ENCODE measurements around the gene VAMP4. TPM values are rescaled to one million over a fixed set of nuclear protein-coding genes. Genes with fewer than 3 reads are reported as not detected.
A peak's percentile ranks its signal among the peaks of the same experiment; 100 is the strongest.

The VAMP4 gene
- total and polyA plus RNA-seq, 11 donors, result 3.8 to 11.3 (median 7.1) TPM

DNA sequence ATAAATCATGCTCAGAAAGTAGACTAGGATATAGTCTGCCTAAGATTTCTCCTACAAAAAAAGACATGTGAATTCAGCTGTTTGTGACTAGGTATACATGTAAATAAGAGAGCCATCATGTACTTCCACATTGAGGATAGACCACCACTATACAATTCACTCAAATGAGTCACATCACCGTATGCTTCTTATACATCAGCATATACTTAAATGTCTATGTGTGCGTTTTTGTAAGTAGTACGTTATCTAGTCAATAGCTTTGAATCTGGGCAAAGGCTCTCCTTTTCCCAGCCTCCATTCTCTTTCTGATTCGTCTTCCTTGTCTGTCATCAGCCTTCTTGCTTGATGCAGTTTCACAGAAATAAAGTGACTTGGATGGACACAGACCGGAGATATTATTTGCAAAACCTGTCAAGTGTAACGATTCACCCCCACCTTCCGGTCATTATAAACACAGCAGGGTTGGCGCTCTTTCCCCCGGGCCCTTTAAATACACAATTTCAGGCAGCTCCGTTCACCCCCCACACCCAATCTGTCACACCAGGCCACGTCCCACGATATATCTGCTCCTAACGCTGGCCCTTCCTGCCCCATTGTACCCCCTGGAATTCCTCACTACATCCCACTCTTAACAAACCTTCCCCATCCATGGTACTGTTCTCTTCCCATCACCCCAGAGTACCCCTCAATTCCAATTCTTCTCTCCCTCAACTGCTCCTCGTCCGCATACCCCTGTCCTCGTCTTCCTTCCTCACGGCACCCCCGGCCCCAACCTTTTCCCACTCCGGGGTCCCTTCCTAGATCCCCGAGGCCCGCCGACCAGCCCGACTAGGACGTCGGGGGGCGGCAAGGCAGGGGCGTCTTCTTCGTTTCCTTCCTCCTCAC lies 636 bp downstream of the VAMP4 start:
- intact Hi-C loops (cut with DNase I), result loop anchor here in 4 of 10 donors (1.0 to 5.0 kb wide), 3 partner anchors 41 to 96 kb away; partner anchors contain the start of gene METTL13 (in 2 of the 4)
- ATAC-seq (peak in 3 of 4 donors; percentile 48 to 60 (median 50)), DNase-seq (peak; percentile 34 to 59 (median 41))
- Histone ChIP-seq H3K4me3 (peak overlapping the region; percentile 68 to 96 (median 88)), H3K27me3 (no peaks in the 10 kb centered on the region), H3K27ac (peak overlapping the region; percentile 86 to 98 (median 95)), H3K4me1 (peaks cover 0 to 50% (median 23%) of the 10 kb centered on the region in 12 donors), H3K9me3 (no peaks in the 10 kb centered on the region), H3K36me3 (peaks cover 0 to 26% (median 19%) of the 10 kb centered on the region in 9 donors)
- 0 to 1% (median 1%) methylated on average over 28 of the region's 28 CpGs for WGBS, 4 donors
- TF ChIP-seq, protein P1, sequence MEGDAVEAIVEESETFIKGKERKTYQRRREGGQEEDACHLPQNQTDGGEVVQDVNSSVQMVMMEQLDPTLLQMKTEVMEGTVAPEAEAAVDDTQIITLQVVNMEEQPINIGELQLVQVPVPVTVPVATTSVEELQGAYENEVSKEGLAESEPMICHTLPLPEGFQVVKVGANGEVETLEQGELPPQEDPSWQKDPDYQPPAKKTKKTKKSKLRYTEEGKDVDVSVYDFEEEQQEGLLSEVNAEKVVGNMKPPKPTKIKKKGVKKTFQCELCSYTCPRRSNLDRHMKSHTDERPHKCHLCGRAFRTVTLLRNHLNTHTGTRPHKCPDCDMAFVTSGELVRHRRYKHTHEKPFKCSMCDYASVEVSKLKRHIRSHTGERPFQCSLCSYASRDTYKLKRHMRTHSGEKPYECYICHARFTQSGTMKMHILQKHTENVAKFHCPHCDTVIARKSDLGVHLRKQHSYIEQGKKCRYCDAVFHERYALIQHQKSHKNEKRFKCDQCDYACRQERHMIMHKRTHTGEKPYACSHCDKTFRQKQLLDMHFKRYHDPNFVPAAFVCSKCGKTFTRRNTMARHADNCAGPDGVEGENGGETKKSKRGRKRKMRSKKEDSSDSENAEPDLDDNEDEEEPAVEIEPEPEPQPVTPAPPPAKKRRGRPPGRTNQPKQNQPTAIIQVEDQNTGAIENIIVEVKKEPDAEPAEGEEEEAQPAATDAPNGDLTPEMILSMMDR (IDR thresholded peaks at IDR 0.05), result peak in 7 of 12 donors; percentile 10 to 29 (median 26)
- no peak for TF ChIP-seq POLR2A (IDR thresholded peaks at IDR 0.05)

DNA sequence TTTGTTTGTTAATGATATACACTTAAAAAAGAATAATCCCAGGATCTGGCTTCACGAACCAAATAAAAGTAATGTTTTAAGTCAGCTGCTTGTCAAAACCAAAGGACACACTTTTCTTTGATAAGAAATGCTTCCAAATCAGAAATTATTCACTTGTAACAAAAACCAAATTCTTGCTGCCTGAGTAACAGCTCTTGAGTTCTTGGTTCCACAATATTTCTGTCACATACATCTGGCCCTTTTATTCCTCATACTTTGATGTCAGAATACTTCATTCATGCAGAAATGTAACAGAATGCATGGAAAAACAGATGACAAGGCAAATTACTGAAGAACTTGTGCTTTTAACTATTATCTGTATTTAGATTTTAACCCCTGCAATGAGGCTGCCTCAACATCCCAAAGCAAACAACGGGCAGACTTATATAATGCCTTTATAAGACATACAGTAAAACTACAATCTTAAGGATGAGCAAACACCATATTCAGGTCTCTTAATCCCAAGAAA lies 1.5 kb downstream of the VAMP4 start:
- H3K9me3 ChIP-seq, result no peaks in the 10 kb centered on the region
- WGBS, 4 donors, result 74 to 83% (median 79%) methylated on average over 2 of the region's 2 CpGs
- peak overlapping the region in 8 of 12 donors; percentile 68 to 95 (median 90) for H3K4me3 ChIP-seq
- H3K27ac ChIP-seq, result peak overlapping the region in 1 of 12 donors; percentile 97
- H3K4me1 ChIP-seq, result peaks cover 0 to 50% (median 23%) of the 10 kb centered on the region in 12 donors
- H3K27me3 ChIP-seq, result no peaks in the 10 kb centered on the region
- intact Hi-C loops (cut with DNase I), result loop anchor here in 3 of 10 donors (5.0 kb wide), 2 partner anchors 42 to 93 kb away; partner anchors contain the start of gene METTL13 (in 2 of the 3)
- H3K36me3 ChIP-seq, result peaks cover 0 to 34% (median 27%) of the 10 kb centered on the region in 9 donors
- DNase-seq (no peak), ATAC-seq (no peak)
- TF ChIP-seq, protein P1 (IDR thresholded peaks at IDR 0.05), result no peak
- TF ChIP-seq POLR2A (IDR thresholded peaks at IDR 0.05), result no peak

DNA sequence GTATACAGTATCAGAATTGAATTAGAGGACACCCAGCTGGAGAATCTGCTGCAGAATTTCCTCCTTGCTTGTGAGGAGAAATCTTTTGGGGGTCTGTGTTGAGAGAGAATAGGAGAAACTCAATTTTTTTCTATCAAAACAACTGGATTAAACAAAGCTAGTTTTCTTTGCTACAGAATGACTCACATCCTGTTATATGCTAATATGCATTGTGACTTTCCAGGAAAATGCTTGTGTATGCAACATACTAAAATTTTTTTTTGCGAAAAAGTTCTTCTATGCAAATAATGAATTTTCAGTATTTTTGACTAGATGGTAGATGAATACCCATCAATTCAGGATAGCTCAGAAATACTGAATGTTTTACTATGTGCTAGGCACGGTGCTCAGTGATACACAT lies 2.2 kb downstream of the VAMP4 start:
- TF ChIP-seq, protein P1 (IDR thresholded peaks at IDR 0.05), result no peak
- no peak for TF ChIP-seq POLR2A (IDR thresholded peaks at IDR 0.05)
- Histone ChIP-seq H3K9me3 (no peaks in the 10 kb centered on the region), H3K4me1 (peaks cover 0 to 50% (median 23%) of the 10 kb centered on the region in 12 donors), H3K4me3 (peak overlapping the region in 1 of 12 donors; percentile 92), H3K36me3 (peaks cover 0 to 42% (median 32%) of the 10 kb centered on the region in 9 donors), H3K27me3 (no peaks in the 10 kb centered on the region), H3K27ac (peak overlapping the region in 1 of 12 donors; percentile 97)
- no peak for ATAC-seq
- no peak for DNase-seq
- intact Hi-C loops (cut with DNase I), result loop anchor here in 3 of 10 donors (5.0 kb wide), 2 partner anchors 43 to 92 kb away; partner anchors contain the start of gene METTL13 (in 2 of the 3)
- WGBS, 4 donors, result 71 to 75% (median 74%) methylated on average over 2 of the region's 2 CpGs

DNA sequence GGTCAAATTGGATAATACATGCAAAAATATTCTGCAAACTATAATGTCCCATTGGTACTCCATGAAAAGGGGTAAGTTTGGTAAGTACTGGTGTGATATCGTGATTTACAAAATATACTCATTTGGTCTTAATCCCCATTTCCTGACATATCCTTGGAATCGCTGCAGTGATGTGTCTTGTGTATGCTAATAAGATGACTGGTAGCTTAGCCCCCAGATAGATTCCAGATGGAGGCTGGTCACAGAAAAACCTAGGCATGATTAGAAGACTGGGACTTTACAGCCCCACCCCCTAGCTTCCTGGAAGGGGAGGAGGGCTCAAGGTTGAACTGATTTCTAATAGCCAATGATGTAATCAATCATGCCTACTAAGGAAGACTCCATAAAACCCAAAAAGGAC lies 3.0 kb downstream of the VAMP4 start:
- Histone ChIP-seq H3K9me3 (no peaks in the 10 kb centered on the region), H3K27me3 (no peaks in the 10 kb centered on the region), H3K27ac (peak overlapping the region in 1 of 12 donors; percentile 97), H3K36me3 (peaks cover 0 to 48% (median 32%) of the 10 kb centered on the region in 9 donors), H3K4me3 (no peak overlapping the region), H3K4me1 (peaks cover 0 to 44% (median 23%) of the 10 kb centered on the region in 12 donors)
- WGBS, 4 donors, result 75 to 94% (median 84%) methylated on average over 2 of the region's 2 CpGs
- ATAC-seq, result no peak
- no peak for TF ChIP-seq POLR2A (IDR thresholded peaks at IDR 0.05)
- TF ChIP-seq, protein P1 (IDR thresholded peaks at IDR 0.05), result no peak
- no peak for DNase-seq
- intact Hi-C loops (cut with DNase I), result no loop called here

All from heart left ventricle (tissue), 16 donors.